GM23338 (cell line): ENCODE results near the gene AGAP3. TPM values are rescaled to one million over a fixed set of nuclear protein-coding genes. Genes with fewer than 3 reads are reported as not detected.

Experiments
- ATAC-seq: fragments of 200-7000 bp; cut with Tn5 transposase; 3 replicates; pipeline ENCODE4 v1.9.1; 2020
- DNase-seq: peaks from one replicate; pipeline ENCODE4 v3.0.0-alpha.2; 2015; ENCODE audit warnings: low spot score
- H2AFZ ChIP-seq: fragments of 200-600 bp; sonication (generic); 2 replicates; pipeline ENCODE4 v1.8.0; 2016; ENCODE audit warnings: antibody characterized with exemption, mild to moderate bottlenecking, moderate library complexity
- H3F3A ChIP-seq: fragments of 200-600 bp; sonication (generic); replicated peaks from 2 replicates; pipeline ENCODE4 v1.8.0; 2017; ENCODE audit warnings: antibody characterized with exemption, mixed run types, low read depth
- H3K27ac ChIP-seq: fragments of 200-600 bp; sonication (generic); 2 replicates; pipeline ENCODE4 v1.6.1; 2016; ENCODE audit warnings: low read depth
- H3K27me3 ChIP-seq: fragments of 200-600 bp; sonication (generic); 2 replicates; pipeline ENCODE4 v1.8.0; 2016; ENCODE audit warnings: mild to moderate bottlenecking, mixed run types, moderate library complexity; ENCODE audit not compliant: insufficient read depth
- H3K36me3 ChIP-seq: fragments of 200-600 bp; sonication (generic); 2 replicates; pipeline ENCODE4 v1.8.0; 2016; ENCODE audit warnings: mild to moderate bottlenecking; ENCODE audit not compliant: insufficient read depth
- H3K4me1 ChIP-seq: fragments of 200-600 bp; sonication (generic); 2 replicates; pipeline ENCODE4 v1.8.0; 2016; ENCODE audit warnings: mild to moderate bottlenecking, moderate library complexity; ENCODE audit not compliant: insufficient read depth
- H3K4me2 ChIP-seq: fragments of 200-600 bp; sonication (generic); 2 replicates; pipeline ENCODE4 v1.7.1; 2017; ENCODE audit warnings: mixed run types
- H3K4me3 ChIP-seq: fragments of 200-600 bp; sonication (generic); 2 replicates; pipeline ENCODE4 v1.6.1; 2016; ENCODE audit warnings: mixed run types
- H3K79me2 ChIP-seq: fragments of 200-600 bp; sonication (generic); replicated peaks from 2 replicates; pipeline ENCODE4 v1.8.0; 2017; ENCODE audit warnings: mild to moderate bottlenecking; ENCODE audit not compliant: insufficient read depth
- H3K9me2 ChIP-seq: fragments of 200-600 bp; sonication (generic); 2 replicates; pipeline ENCODE4 v1.8.0; 2017; ENCODE audit not compliant: insufficient read depth
- H4K20me1 ChIP-seq: fragments of 200-600 bp; sonication (generic); replicated peaks from 2 replicates; pipeline ENCODE4 v1.8.0; 2017; ENCODE audit warnings: mild to moderate bottlenecking; ENCODE audit not compliant: insufficient read depth
- H3K27ac Mint-ChIP-seq: 2 replicates; pipeline ENCODE4 v1.8.0; 2020; ENCODE audit warnings: inconsistent platforms, mild to moderate bottlenecking, moderate library complexity, mixed read lengths
- H3K27me3 Mint-ChIP-seq: 3 replicates; pipeline ENCODE4 v1.8.0; 2022; ENCODE audit warnings: low read depth, mild to moderate bottlenecking, moderate library complexity, mixed read lengths, inconsistent platforms; ENCODE audit not compliant: insufficient read depth, poor library complexity
- H3K36me3 Mint-ChIP-seq: 3 replicates; pipeline ENCODE4 v1.8.0; 2021; ENCODE audit warnings: low read depth, mild to moderate bottlenecking, inconsistent platforms, moderate library complexity, mixed read lengths
- H3K4me1 Mint-ChIP-seq: 3 replicates; pipeline ENCODE4 v1.8.0; 2020; ENCODE audit warnings: mild to moderate bottlenecking, inconsistent platforms, mixed read lengths
- H3K4me3 Mint-ChIP-seq: 3 replicates; pipeline ENCODE4 v1.8.0; 2021; ENCODE audit warnings: moderate library complexity, mild to moderate bottlenecking, inconsistent platforms, mixed read lengths
- H3K9me3 Mint-ChIP-seq: 3 replicates; pipeline ENCODE4 v1.8.0; 2020; ENCODE audit warnings: moderate library complexity, mild to moderate bottlenecking, inconsistent platforms, mixed read lengths
- CREB1 ChIP-seq: fragments of 250-450 bp; sonication (Bioruptor Pico); IDR thresholded peaks from 2 replicates; pipeline ENCODE4 v1.5.0; 2020; ENCODE audit warnings: low read depth, mild to moderate bottlenecking, moderate library complexity
- CTCF ChIP-seq, 2 experiments: fragments of 200-600 bp in 1 of 2; sonication (generic) in 1 of 2; conservative IDR thresholded peaks; 2 replicates each; pipeline versions ENCODE4 v1.5.1 to v1.6.1; 2016 to 2017; ENCODE audit warnings: antibody characterized with exemption in 2 of 2, low read depth in 2 of 2, mild to moderate bottlenecking in 2 of 2, moderate library complexity in 1 of 2
- ETS1 ChIP-seq: IDR thresholded peaks from 2 replicates; pipeline ENCODE4 v1.6.1; 2016; ENCODE audit warnings: antibody characterized with exemption
- EZH2phosphoT487 ChIP-seq: fragments of 200-600 bp; sonication (generic); IDR thresholded peaks from one replicate; pipeline ENCODE4 v1.8.1; 2018; ENCODE audit warnings: antibody characterized with exemption; ENCODE audit not compliant: unreplicated experiment
- JUNB ChIP-seq: IDR thresholded peaks from one replicate; pipeline ENCODE4 v1.6.1; 2016; ENCODE audit warnings: antibody characterized with exemption; ENCODE audit not compliant: unreplicated experiment
- NANOG ChIP-seq: IDR thresholded peaks from 2 replicates; pipeline ENCODE4 v1.6.1; 2016; ENCODE audit warnings: antibody characterized with exemption, borderline replicate concordance
- POLR2AphosphoS5 ChIP-seq: IDR thresholded peaks from 2 replicates; pipeline ENCODE4 v1.6.1; 2016; ENCODE audit warnings: antibody characterized with exemption, low read depth
- STAT1 ChIP-seq: IDR thresholded peaks from one replicate; pipeline ENCODE4 v1.6.1; 2016; ENCODE audit warnings: antibody characterized with exemption; ENCODE audit not compliant: unreplicated experiment
- ZNF462 ChIP-seq: fragments of 250-450 bp; sonication (Bioruptor Pico); IDR thresholded peaks from 2 replicates; pipeline ENCODE4 v1.5.0; 2020; ENCODE audit warnings: mild to moderate bottlenecking, moderate library complexity
- polyA plus RNA-seq: library from polyadenylated mRNA; unstranded; fragments of >200 nt; fragmentation: Nextera tagmentation; extraction: Ambion mirVana; gene quantifications from 2 replicates; pipeline ENCODE4 v1.2.1, GENCODE V29; 2016
- total RNA-seq: library from RNA; depleted of rRNA; stranded (reverse); fragments of >200 nt; shearing (Covaris generic); gene quantifications from 2 replicates; pipeline ENCODE4 v1.2.3, GENCODE V29; 2014
- TF ChIP-seq, protein P1 (sequence below): IDR thresholded peaks from one replicate; pipeline ENCODE4 v1.6.1; 2018; ENCODE audit warnings: antibody characterized with exemption; ENCODE audit not compliant: unreplicated experiment

Gene AGAP3
- total and polyA plus RNA-seq, 2 experiments from 2014 or later = 24.0 to 39.2 TPM

- H3K36me3 ChIP-seq = no peaks in the 10 kb centered on the region
- H3K27me3 ChIP-seq = no peaks in the 10 kb centered on the region
- no peaks in the 10 kb centered on the region for H3K9me3 Mint-ChIP-seq
- TF ChIP-seq NANOG (no peak), ZNF462 (CRISPR knock-in tag) (no peak), EZH2phosphoT487 (no peak), CTCF (conservative IDR thresholded peaks at IDR 0.05; ENCODE audit: low read depth in 2 of 2) (no peak), STAT1 (no peak), JUNB (no peak), POLR2AphosphoS5 (no peak), CREB1 (CRISPR knock-in tag) (no peak), ETS1 (no peak)
- TF ChIP-seq, protein P1, sequence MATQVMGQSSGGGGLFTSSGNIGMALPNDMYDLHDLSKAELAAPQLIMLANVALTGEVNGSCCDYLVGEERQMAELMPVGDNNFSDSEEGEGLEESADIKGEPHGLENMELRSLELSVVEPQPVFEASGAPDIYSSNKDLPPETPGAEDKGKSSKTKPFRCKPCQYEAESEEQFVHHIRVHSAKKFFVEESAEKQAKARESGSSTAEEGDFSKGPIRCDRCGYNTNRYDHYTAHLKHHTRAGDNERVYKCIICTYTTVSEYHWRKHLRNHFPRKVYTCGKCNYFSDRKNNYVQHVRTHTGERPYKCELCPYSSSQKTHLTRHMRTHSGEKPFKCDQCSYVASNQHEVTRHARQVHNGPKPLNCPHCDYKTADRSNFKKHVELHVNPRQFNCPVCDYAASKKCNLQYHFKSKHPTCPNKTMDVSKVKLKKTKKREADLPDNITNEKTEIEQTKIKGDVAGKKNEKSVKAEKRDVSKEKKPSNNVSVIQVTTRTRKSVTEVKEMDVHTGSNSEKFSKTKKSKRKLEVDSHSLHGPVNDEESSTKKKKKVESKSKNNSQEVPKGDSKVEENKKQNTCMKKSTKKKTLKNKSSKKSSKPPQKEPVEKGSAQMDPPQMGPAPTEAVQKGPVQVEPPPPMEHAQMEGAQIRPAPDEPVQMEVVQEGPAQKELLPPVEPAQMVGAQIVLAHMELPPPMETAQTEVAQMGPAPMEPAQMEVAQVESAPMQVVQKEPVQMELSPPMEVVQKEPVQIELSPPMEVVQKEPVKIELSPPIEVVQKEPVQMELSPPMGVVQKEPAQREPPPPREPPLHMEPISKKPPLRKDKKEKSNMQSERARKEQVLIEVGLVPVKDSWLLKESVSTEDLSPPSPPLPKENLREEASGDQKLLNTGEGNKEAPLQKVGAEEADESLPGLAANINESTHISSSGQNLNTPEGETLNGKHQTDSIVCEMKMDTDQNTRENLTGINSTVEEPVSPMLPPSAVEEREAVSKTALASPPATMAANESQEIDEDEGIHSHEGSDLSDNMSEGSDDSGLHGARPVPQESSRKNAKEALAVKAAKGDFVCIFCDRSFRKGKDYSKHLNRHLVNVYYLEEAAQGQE = no peak
- peaks cover 2% of the 10 kb centered on the region; the same call in 1 of the 2 replicates for H3K4me1 ChIP-seq
- H3K27me3 Mint-ChIP-seq = peaks cover under 1% of the 10 kb centered on the region
- no peak overlapping the region for H3K4me2 ChIP-seq
- H3K4me1 Mint-ChIP-seq = no peaks in the 10 kb centered on the region
- no peaks in the 10 kb centered on the region for H3K9me2 ChIP-seq
- no peak overlapping the region for H3K27ac ChIP-seq
- H3K4me3 Mint-ChIP-seq = no peak overlapping the region
- H2AFZ ChIP-seq = no peak overlapping the region
- H3K36me3 Mint-ChIP-seq = no peaks in the 10 kb centered on the region
- no peak overlapping the region for H3K27ac Mint-ChIP-seq
- H3K4me3 ChIP-seq = no peak overlapping the region
- DNase-seq (no peak), ATAC-seq (no peak)
- H4K20me1 ChIP-seq = no peaks in the 10 kb centered on the region
- no peaks in the 10 kb centered on the region for H3K79me2 ChIP-seq
- no peaks in the 10 kb centered on the region for H3F3A ChIP-seq
Measured at GRCh38 chr7:151193203-151193978, 107.1 kb downstream of the AGAP3 start.
